Activated naive CD4-positive, alpha-beta T cell treated with anti-CD3 and anti-CD28 coated beads, Interleukin-2, amount 50 U/mL, for 72 hours (primary cell): ENCODE measurements around the gene C19orf33. TPM values are rescaled to one million over a fixed set of nuclear protein-coding genes. Genes with fewer than 3 reads are reported as not detected.
"Not testable (repeated sequence)": the region's sequence is repeated elsewhere in the genome, so short reads cannot be mapped to it uniquely, and the experiment has no call there.

Experiments used
- ATAC-seq, 2 donors: fragments of 150-1000 bp; cut with Tn5 transposase; 2 replicates each; pipeline ENCODE4 v1.10.0; 2021; ENCODE audit warnings: mild to moderate bottlenecking in 2 of 2, moderate library complexity in 2 of 2
- DNase-seq, 2 donors: peaks; one replicate each; pipeline ENCODE4 v3.0.0; 2021 to 2022; ENCODE audit warnings: low spot score in 2 of 2
- H3K27ac Mint-ChIP-seq, 2 donors: one replicate each; pipeline ENCODE4 v1.8.0; 2022; ENCODE audit warnings: mild to moderate bottlenecking in 2 of 2, mixed read lengths in 2 of 2
- H3K36me3 Mint-ChIP-seq, 2 donors: one replicate each; pipeline ENCODE4 v1.8.0; 2022; ENCODE audit warnings: mixed read lengths in 2 of 2
- H3K9me3 Mint-ChIP-seq, 2 donors: one replicate each; pipeline ENCODE4 v1.8.0; 2022; ENCODE audit warnings: mixed read lengths in 2 of 2
- total RNA-seq, 2 donors: library from RNA; stranded (reverse); gene quantifications; one replicate each; pipeline ENCODE4 v1.2.3, GENCODE V29; 2022

C19orf33 gene
- total RNA-seq, 2 donors from 2014 or later = not detected

DNA sequence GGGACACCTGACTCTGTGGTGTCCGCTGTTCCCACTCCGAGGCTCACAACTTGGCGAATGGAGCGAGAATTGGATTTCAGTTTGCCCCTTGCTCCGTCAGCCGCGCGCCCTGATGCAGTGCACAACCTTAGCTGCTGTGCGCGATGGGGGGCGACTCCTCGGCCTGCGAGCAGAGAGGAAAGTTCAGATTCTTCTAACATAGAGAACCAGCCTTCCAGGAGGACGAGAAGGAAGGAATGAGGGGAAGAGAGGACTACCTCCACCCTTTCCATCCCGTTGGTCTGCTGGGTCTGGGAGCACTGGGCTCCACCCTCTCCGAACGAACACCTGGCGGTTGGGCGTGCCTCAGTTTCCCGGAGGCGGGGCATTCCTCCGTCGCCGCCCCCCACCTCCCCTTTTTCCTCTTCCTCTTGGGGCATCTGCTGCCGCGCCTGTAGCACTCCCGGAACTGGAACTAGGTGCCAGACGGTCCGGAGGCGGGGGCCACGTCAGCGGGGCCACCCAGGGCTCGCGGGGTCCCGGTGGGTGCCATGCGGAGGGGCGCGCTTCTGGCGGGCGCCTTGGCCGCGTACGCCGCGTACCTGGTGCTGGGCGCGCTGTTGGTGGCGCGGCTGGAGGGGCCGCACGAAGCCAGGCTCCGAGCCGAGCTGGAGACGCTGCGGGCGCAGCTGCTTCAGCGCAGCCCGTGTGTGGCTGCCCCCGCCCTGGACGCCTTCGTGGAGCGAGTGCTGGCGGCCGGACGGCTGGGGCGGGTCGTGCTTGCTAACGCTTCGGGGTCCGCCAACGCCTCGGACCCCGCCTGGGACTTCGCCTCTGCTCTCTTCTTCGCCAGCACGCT, 15.6 kb downstream of the C19orf33 start, which contains the start of gene KCNK6:
KCNK6 (plus strand) TSS at position 425 of the 838 bp plus-strand sequence; CDS start at position 531, 106 bp downstream.
- DNase-seq (peak; percentile 49 to 78), ATAC-seq (peak; percentile 7 to 33)
- H3K27ac Mint-ChIP-seq = peak within 1 kb of the TSS; percentile 55 to 59
- H3K36me3 Mint-ChIP-seq = peaks cover 0 to 4% of the 10 kb centered on the region in 2 donors
- no peaks in the 10 kb centered on the region for H3K9me3 Mint-ChIP-seq

DNA sequence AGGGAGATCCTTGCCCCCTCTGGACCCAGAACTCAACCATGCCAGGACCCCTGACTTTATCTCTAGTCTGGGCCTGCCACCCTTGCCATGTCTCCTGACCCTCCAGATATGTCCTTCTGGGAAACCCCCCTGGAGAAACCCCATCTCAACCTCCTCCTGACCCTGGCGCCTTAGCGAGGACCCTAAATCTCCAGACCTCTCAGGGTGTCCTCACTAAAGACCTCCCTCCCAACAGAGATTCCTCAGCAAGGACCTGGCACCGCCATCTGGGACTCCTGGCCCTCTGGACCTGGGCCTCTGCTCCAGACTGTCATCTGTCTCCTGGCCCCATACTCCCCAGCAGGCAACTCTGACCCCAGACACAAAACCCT, 16.9 kb downstream of the C19orf33 start:
- peak overlapping the region in 1 of 2 donors; percentile 32 for H3K27ac Mint-ChIP-seq
- ATAC-seq = no peak
- no peaks in the 10 kb centered on the region for H3K9me3 Mint-ChIP-seq
- no peak for DNase-seq
- peaks cover 0 to 4% of the 10 kb centered on the region in 2 donors for H3K36me3 Mint-ChIP-seq

DNA sequence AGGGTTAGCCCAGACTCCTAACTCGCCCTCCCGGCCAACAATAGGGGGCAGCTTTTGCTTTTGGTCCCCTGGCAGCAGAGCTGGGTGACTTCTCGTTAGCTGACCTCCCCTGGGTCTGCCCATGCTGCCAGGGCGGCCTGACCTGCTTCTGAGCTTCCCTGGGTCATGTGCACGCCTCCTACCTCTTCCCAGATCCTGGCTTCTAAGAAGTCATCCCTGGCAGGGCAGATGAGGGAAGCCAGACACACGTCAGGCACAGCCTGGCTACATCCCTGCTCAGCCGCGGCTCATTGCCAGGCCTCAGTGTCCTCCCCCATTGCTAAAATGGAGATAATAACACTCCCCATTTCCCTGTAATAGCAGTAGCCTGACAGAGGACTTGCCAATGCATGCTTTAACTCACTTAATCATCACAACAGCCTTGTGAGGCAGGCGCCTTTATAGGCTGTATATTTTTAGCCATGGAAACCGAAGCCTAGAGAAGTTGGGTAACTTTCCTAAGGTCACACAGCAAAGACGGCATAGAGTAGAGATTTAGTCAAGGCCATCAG, 17.7 kb downstream of the C19orf33 start:
- no peak for ATAC-seq
- Mint-ChIP-seq H3K36me3 (peaks cover 0 to 4% of the 10 kb centered on the region in 2 donors), H3K27ac (peak overlapping the region; percentile 32 to 72), H3K9me3 (no peaks in the 10 kb centered on the region)
- no peak for DNase-seq

DNA sequence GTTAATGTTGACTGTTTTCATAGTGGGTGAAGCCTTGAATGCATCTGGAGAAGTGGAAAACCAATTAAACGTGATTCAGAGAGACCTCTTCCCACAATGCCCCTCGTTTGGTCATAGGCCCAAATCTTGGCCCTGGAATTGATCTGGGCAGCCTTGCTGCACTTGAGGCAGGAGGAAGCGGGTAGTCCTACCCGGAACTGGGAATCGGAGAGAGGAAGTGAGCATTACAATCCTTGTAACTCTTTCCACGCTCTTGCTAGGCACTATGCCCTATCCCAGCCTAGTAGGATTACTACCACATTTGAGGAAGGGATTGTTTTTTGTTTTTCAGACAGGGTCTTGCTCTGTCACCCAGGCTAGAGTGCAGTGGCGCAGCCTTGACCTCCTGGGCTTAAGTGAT, 19.2 kb downstream of the C19orf33 start:
- ATAC-seq (no peak), DNase-seq (no peak)
- peak overlapping the region in 1 of 2 donors; percentile 14 for H3K27ac Mint-ChIP-seq
- no peaks in the 10 kb centered on the region for H3K9me3 Mint-ChIP-seq
- H3K36me3 Mint-ChIP-seq = peaks cover 9 to 11% of the 10 kb centered on the region in 2 donors

DNA sequence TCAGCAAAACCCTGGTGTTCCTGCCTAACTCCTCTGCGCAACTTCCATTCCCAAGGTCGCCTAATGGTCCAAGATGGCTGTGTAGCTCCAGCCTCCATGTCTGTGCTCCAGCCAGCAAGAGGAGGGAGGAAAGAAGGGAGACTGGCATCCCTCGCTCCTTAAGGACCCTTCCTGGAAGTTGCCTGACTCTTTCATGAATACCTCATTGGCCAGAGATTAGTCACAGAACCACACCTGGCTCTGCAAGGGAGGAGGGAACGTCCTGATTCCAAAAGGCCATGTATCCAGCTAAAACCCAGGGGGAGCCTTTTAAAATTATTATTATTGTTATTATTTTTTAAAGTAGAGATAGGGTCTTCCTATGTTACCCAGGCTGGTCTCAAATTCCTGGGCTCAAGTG, 20.4 kb downstream of the C19orf33 start:
- DNase-seq (no peak), ATAC-seq (no peak)
- Mint-ChIP-seq H3K36me3 (peaks cover 9 to 11% of the 10 kb centered on the region in 2 donors), H3K27ac (no peak overlapping the region), H3K9me3 (no peaks in the 10 kb centered on the region)

DNA sequence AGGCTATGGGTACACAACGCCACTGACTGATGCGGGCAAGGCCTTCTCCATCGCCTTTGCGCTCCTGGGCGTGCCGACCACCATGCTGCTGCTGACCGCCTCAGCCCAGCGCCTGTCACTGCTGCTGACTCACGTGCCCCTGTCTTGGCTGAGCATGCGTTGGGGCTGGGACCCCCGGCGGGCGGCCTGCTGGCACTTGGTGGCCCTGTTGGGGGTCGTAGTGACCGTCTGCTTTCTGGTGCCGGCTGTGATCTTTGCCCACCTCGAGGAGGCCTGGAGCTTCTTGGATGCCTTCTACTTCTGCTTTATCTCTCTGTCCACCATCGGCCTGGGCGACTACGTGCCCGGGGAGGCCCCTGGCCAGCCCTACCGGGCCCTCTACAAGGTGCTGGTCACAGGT, 22.5 kb downstream of the C19orf33 start:
- no peak for DNase-seq
- H3K27ac Mint-ChIP-seq = peak overlapping the region in 1 of 2 donors; percentile 10
- ATAC-seq = no peak

DNA sequence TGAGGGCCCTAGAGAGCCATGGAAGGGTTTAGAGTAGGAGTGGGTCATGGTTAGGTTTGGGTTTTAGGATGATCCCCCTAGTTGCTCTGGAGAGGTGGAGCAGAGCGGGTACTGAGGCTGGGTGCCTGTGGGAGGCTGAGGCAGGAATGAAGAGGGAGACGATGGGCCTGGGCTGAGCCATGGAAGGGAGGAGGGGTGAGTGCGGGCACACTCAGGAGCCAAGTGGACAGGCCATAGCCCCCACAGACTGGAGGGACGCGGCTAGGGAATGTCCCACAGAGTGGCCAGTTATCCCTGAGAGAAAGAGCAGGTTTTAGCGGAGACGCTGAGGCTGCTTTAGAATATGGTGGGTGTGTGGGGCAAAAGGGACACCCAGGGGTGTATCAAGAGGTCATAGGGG, 25.6 kb downstream of the C19orf33 start:
- Mint-ChIP-seq H3K36me3 (peaks cover 9 to 11% of the 10 kb centered on the region in 2 donors), H3K9me3 (no peaks in the 10 kb centered on the region), H3K27ac (peak overlapping the region; percentile 60 to 90)
- ATAC-seq (no peak), DNase-seq (no peak)

More for the DNA sequence above, 22.5 kb downstream of the C19orf33 start:
- Mint-ChIP-seq H3K36me3 (peaks cover 9 to 11% of the 10 kb centered on the region in 2 donors), H3K9me3 (no peaks in the 10 kb centered on the region)

DNA sequence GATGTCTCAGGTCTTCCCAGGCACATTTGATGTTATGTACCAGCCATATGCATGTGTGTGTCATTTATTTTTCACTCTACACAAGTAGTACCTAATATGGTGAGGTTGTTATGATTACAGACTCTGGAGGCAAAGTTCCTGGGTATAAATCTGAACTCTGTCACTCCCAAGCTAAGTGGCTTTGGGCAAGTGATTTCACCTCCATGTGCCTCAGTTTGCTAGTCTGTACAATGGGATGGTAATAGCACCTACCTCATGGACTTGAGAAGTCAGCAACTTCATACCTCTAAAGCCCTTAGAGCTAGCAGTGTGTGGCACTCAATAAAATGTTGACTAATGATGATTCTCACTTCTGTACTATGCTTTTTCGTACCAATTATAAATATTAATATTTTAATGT, 27.7 kb downstream of the C19orf33 start:
- DNase-seq (no peak), ATAC-seq (no peak)
- no peak overlapping the region for H3K27ac Mint-ChIP-seq
- no peaks in the 10 kb centered on the region for H3K9me3 Mint-ChIP-seq
- H3K36me3 Mint-ChIP-seq = peaks cover 9 to 11% of the 10 kb centered on the region in 2 donors

DNA sequence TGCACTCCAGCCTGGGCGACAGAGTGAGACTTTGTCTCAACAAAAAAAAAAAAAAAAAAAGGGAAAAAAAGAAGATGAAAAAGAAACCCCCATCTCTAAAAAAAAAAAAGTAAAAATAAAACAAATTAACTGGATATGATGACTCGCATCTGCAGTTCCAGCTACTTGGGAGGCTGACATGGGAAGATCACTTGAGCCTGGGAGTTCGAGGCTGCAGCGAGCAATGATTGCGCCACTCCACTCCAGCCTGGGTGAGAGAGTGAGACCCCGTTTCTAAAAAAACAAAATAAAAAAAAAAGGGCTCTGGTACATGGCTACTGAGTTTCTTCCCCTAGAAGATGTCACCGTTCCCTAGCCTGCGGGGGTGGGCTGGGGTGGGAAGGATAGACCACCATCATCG, 29.2 kb downstream of the C19orf33 start:
- no peaks in the 10 kb centered on the region for H3K36me3 Mint-ChIP-seq
- no peaks in the 10 kb centered on the region for H3K9me3 Mint-ChIP-seq
- ATAC-seq = no peak

DNA sequence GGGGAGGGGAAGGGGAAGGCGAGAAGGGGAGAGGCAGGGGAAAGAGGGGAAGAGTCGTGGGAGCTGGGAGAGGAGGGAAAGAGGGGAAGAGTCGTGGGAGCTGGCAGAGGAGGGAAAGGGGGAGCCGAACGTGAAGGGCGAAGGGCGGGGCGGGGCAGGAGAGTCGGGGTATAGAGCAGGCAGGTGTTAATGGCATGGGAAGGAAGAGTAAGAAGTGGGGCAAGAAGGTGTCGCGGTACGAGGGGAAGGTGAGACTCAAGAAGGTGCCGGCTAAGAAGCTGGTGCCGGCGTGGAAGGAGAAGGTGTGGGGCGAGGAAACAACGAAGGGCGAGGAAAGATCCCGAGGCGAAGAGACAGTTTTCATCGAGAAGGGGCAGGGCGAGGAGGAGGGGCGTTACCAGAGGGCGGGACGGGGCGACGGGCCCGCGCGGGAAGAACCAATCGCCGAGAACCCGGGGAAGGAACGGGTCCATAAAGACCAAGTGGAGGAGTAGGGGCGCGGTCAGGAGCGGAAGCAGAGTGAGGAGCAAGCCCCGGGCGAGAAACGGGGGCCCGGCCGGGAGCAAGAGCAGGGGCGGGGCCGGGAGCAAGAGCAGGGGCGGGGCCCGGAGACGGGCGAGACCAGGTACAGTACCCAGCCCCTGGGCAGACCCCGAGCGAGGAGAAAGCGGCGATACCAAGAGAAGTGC, 32.0 kb downstream of the C19orf33 start:
- DNase-seq (peak; percentile 94 to 95), ATAC-seq (peak; percentile 78 to 81)
- H3K36me3 Mint-ChIP-seq = no peaks in the 10 kb centered on the region
- H3K27ac Mint-ChIP-seq = peak overlapping the region; percentile 93 to 98
- H3K9me3 Mint-ChIP-seq = no peaks in the 10 kb centered on the region

More for the DNA sequence above, 29.2 kb downstream of the C19orf33 start:
- no peak for DNase-seq
- H3K27ac Mint-ChIP-seq = peak overlapping the region in 1 of 2 donors; percentile 44

DNA sequence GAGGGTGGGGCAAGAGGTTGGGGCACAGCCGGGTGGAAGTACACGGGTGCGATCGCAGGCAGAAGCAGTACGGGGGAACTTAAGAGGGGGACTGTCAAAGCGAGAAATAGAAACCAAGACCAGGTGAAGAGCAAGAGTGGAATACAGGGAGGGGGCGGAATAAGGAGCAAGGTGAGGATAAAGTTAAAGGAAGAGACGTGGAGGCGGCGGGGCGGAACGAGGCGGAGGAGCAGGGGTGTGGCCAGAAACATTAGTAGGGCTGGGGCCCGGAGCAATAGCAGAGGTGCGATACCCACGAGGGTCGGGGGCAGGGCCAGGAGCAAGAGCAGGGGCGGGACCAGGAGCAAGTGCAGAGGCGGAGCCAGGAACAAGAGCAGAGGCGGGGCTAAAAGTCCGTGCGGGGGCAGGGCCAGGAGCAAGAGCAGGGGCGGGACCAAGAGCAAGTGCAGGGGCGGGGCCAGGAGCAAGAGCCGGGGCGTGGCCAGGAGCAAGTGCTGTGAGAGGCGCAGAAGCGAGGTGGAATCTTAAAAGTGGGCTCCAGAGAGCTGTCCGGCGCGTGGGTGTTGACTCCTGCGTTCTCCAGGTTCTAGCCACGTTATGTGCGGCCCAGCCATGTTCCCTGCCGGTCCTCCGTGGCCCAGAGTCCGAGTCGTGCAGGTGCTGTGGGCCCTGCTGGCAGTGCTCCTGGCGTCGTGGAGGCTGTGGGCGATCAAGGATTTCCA, 32.7 kb downstream of the C19orf33 start:
- ATAC-seq = peak; percentile 68 to 77
- H3K9me3 Mint-ChIP-seq = no peaks in the 10 kb centered on the region
- peak overlapping the region; percentile 93 to 98 for H3K27ac Mint-ChIP-seq

DNA sequence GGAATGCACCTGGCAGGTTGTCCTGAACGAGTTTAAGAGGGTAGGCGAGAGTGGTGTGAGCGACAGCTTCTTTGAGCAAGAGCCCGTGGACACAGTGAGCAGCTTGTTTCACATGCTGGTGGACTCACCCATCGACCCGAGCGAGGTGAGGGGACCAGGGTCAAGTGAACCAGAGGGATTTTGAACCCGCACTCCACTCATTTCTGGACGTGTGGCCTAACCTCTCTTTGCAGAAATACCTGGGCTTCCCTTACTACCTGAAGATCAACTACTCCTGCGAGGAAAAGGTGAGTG, 33.3 kb downstream of the C19orf33 start:
- DNase-seq (no peak), ATAC-seq (no peak)
- H3K27ac Mint-ChIP-seq = peak overlapping the region; percentile 93 to 98
- no peaks in the 10 kb centered on the region for H3K9me3 Mint-ChIP-seq
- H3K36me3 Mint-ChIP-seq = no peaks in the 10 kb centered on the region

More for the DNA sequence above, 32.7 kb downstream of the C19orf33 start:
- peak; percentile 95 to 97 for DNase-seq
- H3K36me3 Mint-ChIP-seq = no peaks in the 10 kb centered on the region

DNA sequence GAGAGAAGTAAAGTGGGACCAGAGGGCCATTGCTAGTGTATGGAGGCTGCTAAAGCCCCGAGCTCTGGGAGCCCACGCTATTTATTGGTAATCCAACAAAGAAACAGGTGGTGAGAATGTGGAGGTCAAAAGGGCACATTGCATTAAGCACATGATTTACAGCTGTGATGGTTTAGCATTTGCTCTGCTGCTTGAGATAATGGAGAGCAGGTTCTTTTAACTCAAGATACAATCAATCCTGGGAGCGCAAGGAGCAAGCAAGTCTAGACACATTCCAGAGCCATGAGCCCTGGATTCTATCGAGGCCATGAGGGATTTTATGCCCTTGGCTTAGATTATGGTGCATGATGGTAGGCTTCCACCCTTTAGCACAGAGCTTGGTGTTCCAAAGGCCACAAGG, 35.0 kb downstream of the C19orf33 start:
- not testable (repeated sequence) for ATAC-seq, H3K27ac Mint-ChIP-seq

DNA sequence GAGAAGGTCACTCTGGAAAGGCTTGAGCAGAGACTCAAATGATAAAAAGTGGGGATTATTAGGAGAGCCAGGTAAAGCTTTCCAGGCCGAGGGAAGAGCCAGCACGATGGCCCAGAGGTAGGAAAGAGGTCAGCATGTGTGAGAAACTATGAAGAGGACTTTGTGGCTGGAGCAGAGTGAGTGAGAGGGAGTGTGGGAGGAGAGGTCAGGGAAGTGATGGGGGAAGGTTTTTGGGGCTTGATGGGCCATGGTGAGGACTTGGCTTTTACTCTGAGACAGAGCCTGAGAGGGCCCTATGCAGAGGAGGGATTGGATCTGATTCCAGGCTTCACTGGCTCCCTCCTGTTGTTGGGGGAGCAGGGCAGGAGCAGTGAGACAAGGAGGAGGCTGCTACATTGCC, 36.9 kb downstream of the C19orf33 start:
- ATAC-seq (no peak), DNase-seq (no peak)
- peak overlapping the region; percentile 2 to 11 for H3K27ac Mint-ChIP-seq
- H3K36me3 Mint-ChIP-seq = no peaks in the 10 kb centered on the region
- no peaks in the 10 kb centered on the region for H3K9me3 Mint-ChIP-seq

More for the DNA sequence above, 35.0 kb downstream of the C19orf33 start:
- not testable (repeated sequence) for H3K36me3 Mint-ChIP-seq, DNase-seq, H3K9me3 Mint-ChIP-seq

DNA sequence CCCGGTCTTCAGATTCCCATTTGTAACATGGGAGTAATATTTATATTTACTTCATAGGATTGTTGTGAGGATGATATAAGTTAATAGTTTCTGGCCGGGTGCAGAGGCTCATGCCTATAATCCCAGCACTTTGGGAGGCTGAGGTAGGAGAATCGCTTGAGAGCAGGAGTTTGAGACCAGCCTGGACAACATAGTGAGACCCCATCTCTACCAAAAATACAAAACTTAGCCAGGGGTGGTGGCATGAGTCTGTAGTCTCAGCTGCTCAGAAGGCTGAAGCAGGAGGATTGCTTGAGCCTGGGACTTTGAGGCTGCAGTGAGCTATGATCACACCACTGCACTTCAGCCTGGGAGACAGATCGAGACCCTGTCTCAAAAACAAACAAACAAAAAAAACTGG, 42.8 kb downstream of the C19orf33 start:
- Mint-ChIP-seq H3K9me3 (no peaks in the 10 kb centered on the region), H3K36me3 (no peaks in the 10 kb centered on the region), H3K27ac (no peak overlapping the region)
- no peak for ATAC-seq
- DNase-seq = no peak

DNA sequence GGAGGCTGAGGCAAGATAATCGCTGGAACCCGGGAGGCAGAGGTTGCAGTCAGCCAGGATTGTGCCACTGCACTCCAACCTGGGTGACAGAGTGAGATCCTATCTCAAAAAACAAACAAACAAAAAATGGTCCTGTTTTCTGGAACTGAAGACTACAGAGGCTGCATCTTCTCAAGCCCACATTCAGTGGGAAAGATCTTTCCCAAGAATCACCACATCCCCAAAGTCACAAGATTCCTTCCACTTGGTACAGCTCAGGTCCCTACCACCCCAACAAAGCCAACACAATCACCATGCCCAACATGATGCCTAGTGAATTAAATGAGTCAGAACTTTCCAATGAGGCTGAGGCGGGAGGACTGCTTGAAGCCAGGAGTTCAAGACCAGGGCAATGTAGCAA, 46.8 kb downstream of the C19orf33 start:
- Mint-ChIP-seq H3K9me3 (no peaks in the 10 kb centered on the region), H3K36me3 (no peaks in the 10 kb centered on the region), H3K27ac (no peak overlapping the region)
- ATAC-seq = no peak
- no peak for DNase-seq
